GM23338 (cell line): Measurements from ENCODE around the gene CDH12. TPM values are rescaled to one million over a fixed set of nuclear protein-coding genes. Genes with fewer than 3 reads are reported as not detected.

ENCODE experiments used
- ATAC-seq: fragments of 200-7000 bp; cut with Tn5 transposase; 3 replicates; pipeline ENCODE4 v1.9.1; 2020
- DNase-seq: peaks from one replicate; pipeline ENCODE4 v3.0.0-alpha.2; 2015; ENCODE audit warnings: low spot score
- H2AFZ ChIP-seq: fragments of 200-600 bp; sonication (generic); 2 replicates; pipeline ENCODE4 v1.8.0; 2016; ENCODE audit warnings: antibody characterized with exemption, mild to moderate bottlenecking, moderate library complexity
- H3F3A ChIP-seq: fragments of 200-600 bp; sonication (generic); replicated peaks from 2 replicates; pipeline ENCODE4 v1.8.0; 2017; ENCODE audit warnings: antibody characterized with exemption, mixed run types, low read depth
- H3K27ac ChIP-seq: fragments of 200-600 bp; sonication (generic); 2 replicates; pipeline ENCODE4 v1.6.1; 2016; ENCODE audit warnings: low read depth
- H3K27me3 ChIP-seq: fragments of 200-600 bp; sonication (generic); 2 replicates; pipeline ENCODE4 v1.8.0; 2016; ENCODE audit warnings: mild to moderate bottlenecking, mixed run types, moderate library complexity; ENCODE audit not compliant: insufficient read depth
- H3K36me3 ChIP-seq: fragments of 200-600 bp; sonication (generic); 2 replicates; pipeline ENCODE4 v1.8.0; 2016; ENCODE audit warnings: mild to moderate bottlenecking; ENCODE audit not compliant: insufficient read depth
- H3K4me1 ChIP-seq: fragments of 200-600 bp; sonication (generic); 2 replicates; pipeline ENCODE4 v1.8.0; 2016; ENCODE audit warnings: mild to moderate bottlenecking, moderate library complexity; ENCODE audit not compliant: insufficient read depth
- H3K4me2 ChIP-seq: fragments of 200-600 bp; sonication (generic); 2 replicates; pipeline ENCODE4 v1.7.1; 2017; ENCODE audit warnings: mixed run types
- H3K4me3 ChIP-seq: fragments of 200-600 bp; sonication (generic); 2 replicates; pipeline ENCODE4 v1.6.1; 2016; ENCODE audit warnings: mixed run types
- H3K79me2 ChIP-seq: fragments of 200-600 bp; sonication (generic); replicated peaks from 2 replicates; pipeline ENCODE4 v1.8.0; 2017; ENCODE audit warnings: mild to moderate bottlenecking; ENCODE audit not compliant: insufficient read depth
- H3K9me2 ChIP-seq: fragments of 200-600 bp; sonication (generic); 2 replicates; pipeline ENCODE4 v1.8.0; 2017; ENCODE audit not compliant: insufficient read depth
- H4K20me1 ChIP-seq: fragments of 200-600 bp; sonication (generic); replicated peaks from 2 replicates; pipeline ENCODE4 v1.8.0; 2017; ENCODE audit warnings: mild to moderate bottlenecking; ENCODE audit not compliant: insufficient read depth
- H3K27ac Mint-ChIP-seq: 2 replicates; pipeline ENCODE4 v1.8.0; 2020; ENCODE audit warnings: inconsistent platforms, mild to moderate bottlenecking, moderate library complexity, mixed read lengths
- H3K27me3 Mint-ChIP-seq: 3 replicates; pipeline ENCODE4 v1.8.0; 2022; ENCODE audit warnings: low read depth, mild to moderate bottlenecking, moderate library complexity, mixed read lengths, inconsistent platforms; ENCODE audit not compliant: insufficient read depth, poor library complexity
- H3K36me3 Mint-ChIP-seq: 3 replicates; pipeline ENCODE4 v1.8.0; 2021; ENCODE audit warnings: low read depth, mild to moderate bottlenecking, inconsistent platforms, moderate library complexity, mixed read lengths
- H3K4me1 Mint-ChIP-seq: 3 replicates; pipeline ENCODE4 v1.8.0; 2020; ENCODE audit warnings: mild to moderate bottlenecking, inconsistent platforms, mixed read lengths
- H3K4me3 Mint-ChIP-seq: 3 replicates; pipeline ENCODE4 v1.8.0; 2021; ENCODE audit warnings: moderate library complexity, mild to moderate bottlenecking, inconsistent platforms, mixed read lengths
- H3K9me3 Mint-ChIP-seq: 3 replicates; pipeline ENCODE4 v1.8.0; 2020; ENCODE audit warnings: moderate library complexity, mild to moderate bottlenecking, inconsistent platforms, mixed read lengths
- CREB1 ChIP-seq: fragments of 250-450 bp; sonication (Bioruptor Pico); IDR thresholded peaks from 2 replicates; pipeline ENCODE4 v1.5.0; 2020; ENCODE audit warnings: low read depth, mild to moderate bottlenecking, moderate library complexity
- EZH2 ChIP-seq: fragments of 200-600 bp; sonication (generic); IDR thresholded peaks from one replicate; pipeline ENCODE4 v1.8.0; 2017; ENCODE audit warnings: antibody characterized with exemption, mild to moderate bottlenecking, low read depth; ENCODE audit not compliant: unreplicated experiment
- EZH2phosphoT487 ChIP-seq: fragments of 200-600 bp; sonication (generic); IDR thresholded peaks from one replicate; pipeline ENCODE4 v1.8.1; 2018; ENCODE audit warnings: antibody characterized with exemption; ENCODE audit not compliant: unreplicated experiment
- JUNB ChIP-seq: IDR thresholded peaks from one replicate; pipeline ENCODE4 v1.6.1; 2016; ENCODE audit warnings: antibody characterized with exemption; ENCODE audit not compliant: unreplicated experiment
- NANOG ChIP-seq: IDR thresholded peaks from 2 replicates; pipeline ENCODE4 v1.6.1; 2016; ENCODE audit warnings: antibody characterized with exemption, borderline replicate concordance
- POLR2AphosphoS5 ChIP-seq: IDR thresholded peaks from 2 replicates; pipeline ENCODE4 v1.6.1; 2016; ENCODE audit warnings: antibody characterized with exemption, low read depth
- STAT1 ChIP-seq: IDR thresholded peaks from one replicate; pipeline ENCODE4 v1.6.1; 2016; ENCODE audit warnings: antibody characterized with exemption; ENCODE audit not compliant: unreplicated experiment
- ZNF114 ChIP-seq: fragments of 250-450 bp; sonication (Bioruptor Pico); IDR thresholded peaks from 2 replicates; pipeline ENCODE4 v1.5.0; 2020; ENCODE audit warnings: mild to moderate bottlenecking, moderate library complexity
- ZNF331 ChIP-seq: fragments of 250-450 bp; sonication (Bioruptor Pico); IDR thresholded peaks from 2 replicates; pipeline ENCODE4 v1.5.0; 2020; ENCODE audit warnings: low read depth, mild to moderate bottlenecking, moderate library complexity
- polyA plus RNA-seq: library from polyadenylated mRNA; unstranded; fragments of >200 nt; fragmentation: Nextera tagmentation; extraction: Ambion mirVana; gene quantifications from 2 replicates; pipeline ENCODE4 v1.2.1, GENCODE V29; 2016
- total RNA-seq: library from RNA; depleted of rRNA; stranded (reverse); fragments of >200 nt; shearing (Covaris generic); gene quantifications from 2 replicates; pipeline ENCODE4 v1.2.3, GENCODE V29; 2014
- TF ChIP-seq, protein P1 (sequence below): IDR thresholded peaks from 2 replicates; pipeline ENCODE4 v1.6.1; 2016; ENCODE audit warnings: antibody characterized with exemption
- TF ChIP-seq, protein P2 (sequence below): IDR thresholded peaks from one replicate; pipeline ENCODE4 v1.6.1; 2018; ENCODE audit warnings: antibody characterized with exemption; ENCODE audit not compliant: unreplicated experiment
- TF ChIP-seq, protein P3 (sequence below), 2 experiments: fragments of 200-600 bp in 1 of 2; sonication (generic) in 1 of 2; conservative IDR thresholded peaks; 2 replicates each; pipeline versions ENCODE4 v1.5.1 to v1.6.1; 2016 to 2017; ENCODE audit warnings: antibody characterized with exemption in 2 of 2, low read depth in 2 of 2, mild to moderate bottlenecking in 2 of 2, moderate library complexity in 1 of 2
- TF ChIP-seq, protein P4 (sequence below): fragments of 250-450 bp; sonication (Bioruptor Pico); IDR thresholded peaks from 2 replicates; pipeline ENCODE4 v1.5.0; 2020; ENCODE audit warnings: mild to moderate bottlenecking, moderate library complexity

CDH12 gene
- total and polyA plus RNA-seq, 2 experiments from 2014 or later = not detected

DNA sequence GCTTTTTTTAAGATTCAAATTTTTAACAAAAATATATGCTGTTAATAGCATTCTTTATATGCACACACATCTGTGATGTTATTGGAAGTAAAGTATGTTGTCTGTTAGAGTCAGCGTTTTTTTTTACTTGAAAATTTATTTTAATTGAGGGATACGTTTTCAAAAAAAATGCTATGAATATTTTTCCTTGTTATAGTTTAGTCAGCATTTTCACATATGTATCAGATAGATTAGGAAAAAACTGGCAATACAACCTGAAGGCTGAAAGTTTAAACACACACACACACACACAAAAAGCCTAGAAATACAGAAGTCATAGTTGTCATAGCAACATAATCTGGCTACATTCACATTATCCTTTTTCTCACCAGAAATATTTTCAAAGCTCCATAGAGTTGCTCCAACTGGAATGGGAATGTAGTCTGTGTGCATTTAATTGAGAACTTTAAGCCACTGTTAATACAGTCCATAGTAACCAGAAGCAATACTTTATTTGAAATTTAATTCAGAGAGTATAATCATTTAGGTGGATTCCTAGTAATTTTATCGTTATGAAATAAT is 116.6 kb downstream of the CDH12 start:
- Histone ChIP-seq H3K4me3 (no peak overlapping the region), H3K36me3 (no peaks in the 10 kb centered on the region), H4K20me1 (no peaks in the 10 kb centered on the region), H2AFZ (no peak overlapping the region), H3K27ac (no peak overlapping the region), H3K4me1 (no peaks in the 10 kb centered on the region), H3K9me2 (no peaks in the 10 kb centered on the region), H3K27me3 (no peaks in the 10 kb centered on the region), H3F3A (no peaks in the 10 kb centered on the region), H3K4me2 (no peak overlapping the region), H3K79me2 (no peaks in the 10 kb centered on the region)
- Mint-ChIP-seq H3K4me3 (no peak overlapping the region), H3K4me1 (no peaks in the 10 kb centered on the region), H3K27me3 (no peaks in the 10 kb centered on the region), H3K36me3 (no peaks in the 10 kb centered on the region), H3K9me3 (no peaks in the 10 kb centered on the region), H3K27ac (no peak overlapping the region)
- ATAC-seq = no peak
- TF ChIP-seq, protein P1, sequence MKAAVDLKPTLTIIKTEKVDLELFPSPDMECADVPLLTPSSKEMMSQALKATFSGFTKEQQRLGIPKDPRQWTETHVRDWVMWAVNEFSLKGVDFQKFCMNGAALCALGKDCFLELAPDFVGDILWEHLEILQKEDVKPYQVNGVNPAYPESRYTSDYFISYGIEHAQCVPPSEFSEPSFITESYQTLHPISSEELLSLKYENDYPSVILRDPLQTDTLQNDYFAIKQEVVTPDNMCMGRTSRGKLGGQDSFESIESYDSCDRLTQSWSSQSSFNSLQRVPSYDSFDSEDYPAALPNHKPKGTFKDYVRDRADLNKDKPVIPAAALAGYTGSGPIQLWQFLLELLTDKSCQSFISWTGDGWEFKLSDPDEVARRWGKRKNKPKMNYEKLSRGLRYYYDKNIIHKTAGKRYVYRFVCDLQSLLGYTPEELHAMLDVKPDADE = no peak
- TF ChIP-seq ZNF331 (CRISPR knock-in tag) (no peak), EZH2 (no peak), JUNB (no peak), EZH2phosphoT487 (no peak), ZNF114 (CRISPR knock-in tag) (no peak), NANOG (no peak), CREB1 (CRISPR knock-in tag) (no peak), STAT1 (no peak), POLR2AphosphoS5 (no peak)
- TF ChIP-seq, protein P2, sequence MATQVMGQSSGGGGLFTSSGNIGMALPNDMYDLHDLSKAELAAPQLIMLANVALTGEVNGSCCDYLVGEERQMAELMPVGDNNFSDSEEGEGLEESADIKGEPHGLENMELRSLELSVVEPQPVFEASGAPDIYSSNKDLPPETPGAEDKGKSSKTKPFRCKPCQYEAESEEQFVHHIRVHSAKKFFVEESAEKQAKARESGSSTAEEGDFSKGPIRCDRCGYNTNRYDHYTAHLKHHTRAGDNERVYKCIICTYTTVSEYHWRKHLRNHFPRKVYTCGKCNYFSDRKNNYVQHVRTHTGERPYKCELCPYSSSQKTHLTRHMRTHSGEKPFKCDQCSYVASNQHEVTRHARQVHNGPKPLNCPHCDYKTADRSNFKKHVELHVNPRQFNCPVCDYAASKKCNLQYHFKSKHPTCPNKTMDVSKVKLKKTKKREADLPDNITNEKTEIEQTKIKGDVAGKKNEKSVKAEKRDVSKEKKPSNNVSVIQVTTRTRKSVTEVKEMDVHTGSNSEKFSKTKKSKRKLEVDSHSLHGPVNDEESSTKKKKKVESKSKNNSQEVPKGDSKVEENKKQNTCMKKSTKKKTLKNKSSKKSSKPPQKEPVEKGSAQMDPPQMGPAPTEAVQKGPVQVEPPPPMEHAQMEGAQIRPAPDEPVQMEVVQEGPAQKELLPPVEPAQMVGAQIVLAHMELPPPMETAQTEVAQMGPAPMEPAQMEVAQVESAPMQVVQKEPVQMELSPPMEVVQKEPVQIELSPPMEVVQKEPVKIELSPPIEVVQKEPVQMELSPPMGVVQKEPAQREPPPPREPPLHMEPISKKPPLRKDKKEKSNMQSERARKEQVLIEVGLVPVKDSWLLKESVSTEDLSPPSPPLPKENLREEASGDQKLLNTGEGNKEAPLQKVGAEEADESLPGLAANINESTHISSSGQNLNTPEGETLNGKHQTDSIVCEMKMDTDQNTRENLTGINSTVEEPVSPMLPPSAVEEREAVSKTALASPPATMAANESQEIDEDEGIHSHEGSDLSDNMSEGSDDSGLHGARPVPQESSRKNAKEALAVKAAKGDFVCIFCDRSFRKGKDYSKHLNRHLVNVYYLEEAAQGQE = no peak
- TF ChIP-seq, protein P3, sequence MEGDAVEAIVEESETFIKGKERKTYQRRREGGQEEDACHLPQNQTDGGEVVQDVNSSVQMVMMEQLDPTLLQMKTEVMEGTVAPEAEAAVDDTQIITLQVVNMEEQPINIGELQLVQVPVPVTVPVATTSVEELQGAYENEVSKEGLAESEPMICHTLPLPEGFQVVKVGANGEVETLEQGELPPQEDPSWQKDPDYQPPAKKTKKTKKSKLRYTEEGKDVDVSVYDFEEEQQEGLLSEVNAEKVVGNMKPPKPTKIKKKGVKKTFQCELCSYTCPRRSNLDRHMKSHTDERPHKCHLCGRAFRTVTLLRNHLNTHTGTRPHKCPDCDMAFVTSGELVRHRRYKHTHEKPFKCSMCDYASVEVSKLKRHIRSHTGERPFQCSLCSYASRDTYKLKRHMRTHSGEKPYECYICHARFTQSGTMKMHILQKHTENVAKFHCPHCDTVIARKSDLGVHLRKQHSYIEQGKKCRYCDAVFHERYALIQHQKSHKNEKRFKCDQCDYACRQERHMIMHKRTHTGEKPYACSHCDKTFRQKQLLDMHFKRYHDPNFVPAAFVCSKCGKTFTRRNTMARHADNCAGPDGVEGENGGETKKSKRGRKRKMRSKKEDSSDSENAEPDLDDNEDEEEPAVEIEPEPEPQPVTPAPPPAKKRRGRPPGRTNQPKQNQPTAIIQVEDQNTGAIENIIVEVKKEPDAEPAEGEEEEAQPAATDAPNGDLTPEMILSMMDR (conservative IDR thresholded peaks at IDR 0.05; ENCODE audit: low read depth in 2 of 2) = no peak
- TF ChIP-seq, protein P4, sequence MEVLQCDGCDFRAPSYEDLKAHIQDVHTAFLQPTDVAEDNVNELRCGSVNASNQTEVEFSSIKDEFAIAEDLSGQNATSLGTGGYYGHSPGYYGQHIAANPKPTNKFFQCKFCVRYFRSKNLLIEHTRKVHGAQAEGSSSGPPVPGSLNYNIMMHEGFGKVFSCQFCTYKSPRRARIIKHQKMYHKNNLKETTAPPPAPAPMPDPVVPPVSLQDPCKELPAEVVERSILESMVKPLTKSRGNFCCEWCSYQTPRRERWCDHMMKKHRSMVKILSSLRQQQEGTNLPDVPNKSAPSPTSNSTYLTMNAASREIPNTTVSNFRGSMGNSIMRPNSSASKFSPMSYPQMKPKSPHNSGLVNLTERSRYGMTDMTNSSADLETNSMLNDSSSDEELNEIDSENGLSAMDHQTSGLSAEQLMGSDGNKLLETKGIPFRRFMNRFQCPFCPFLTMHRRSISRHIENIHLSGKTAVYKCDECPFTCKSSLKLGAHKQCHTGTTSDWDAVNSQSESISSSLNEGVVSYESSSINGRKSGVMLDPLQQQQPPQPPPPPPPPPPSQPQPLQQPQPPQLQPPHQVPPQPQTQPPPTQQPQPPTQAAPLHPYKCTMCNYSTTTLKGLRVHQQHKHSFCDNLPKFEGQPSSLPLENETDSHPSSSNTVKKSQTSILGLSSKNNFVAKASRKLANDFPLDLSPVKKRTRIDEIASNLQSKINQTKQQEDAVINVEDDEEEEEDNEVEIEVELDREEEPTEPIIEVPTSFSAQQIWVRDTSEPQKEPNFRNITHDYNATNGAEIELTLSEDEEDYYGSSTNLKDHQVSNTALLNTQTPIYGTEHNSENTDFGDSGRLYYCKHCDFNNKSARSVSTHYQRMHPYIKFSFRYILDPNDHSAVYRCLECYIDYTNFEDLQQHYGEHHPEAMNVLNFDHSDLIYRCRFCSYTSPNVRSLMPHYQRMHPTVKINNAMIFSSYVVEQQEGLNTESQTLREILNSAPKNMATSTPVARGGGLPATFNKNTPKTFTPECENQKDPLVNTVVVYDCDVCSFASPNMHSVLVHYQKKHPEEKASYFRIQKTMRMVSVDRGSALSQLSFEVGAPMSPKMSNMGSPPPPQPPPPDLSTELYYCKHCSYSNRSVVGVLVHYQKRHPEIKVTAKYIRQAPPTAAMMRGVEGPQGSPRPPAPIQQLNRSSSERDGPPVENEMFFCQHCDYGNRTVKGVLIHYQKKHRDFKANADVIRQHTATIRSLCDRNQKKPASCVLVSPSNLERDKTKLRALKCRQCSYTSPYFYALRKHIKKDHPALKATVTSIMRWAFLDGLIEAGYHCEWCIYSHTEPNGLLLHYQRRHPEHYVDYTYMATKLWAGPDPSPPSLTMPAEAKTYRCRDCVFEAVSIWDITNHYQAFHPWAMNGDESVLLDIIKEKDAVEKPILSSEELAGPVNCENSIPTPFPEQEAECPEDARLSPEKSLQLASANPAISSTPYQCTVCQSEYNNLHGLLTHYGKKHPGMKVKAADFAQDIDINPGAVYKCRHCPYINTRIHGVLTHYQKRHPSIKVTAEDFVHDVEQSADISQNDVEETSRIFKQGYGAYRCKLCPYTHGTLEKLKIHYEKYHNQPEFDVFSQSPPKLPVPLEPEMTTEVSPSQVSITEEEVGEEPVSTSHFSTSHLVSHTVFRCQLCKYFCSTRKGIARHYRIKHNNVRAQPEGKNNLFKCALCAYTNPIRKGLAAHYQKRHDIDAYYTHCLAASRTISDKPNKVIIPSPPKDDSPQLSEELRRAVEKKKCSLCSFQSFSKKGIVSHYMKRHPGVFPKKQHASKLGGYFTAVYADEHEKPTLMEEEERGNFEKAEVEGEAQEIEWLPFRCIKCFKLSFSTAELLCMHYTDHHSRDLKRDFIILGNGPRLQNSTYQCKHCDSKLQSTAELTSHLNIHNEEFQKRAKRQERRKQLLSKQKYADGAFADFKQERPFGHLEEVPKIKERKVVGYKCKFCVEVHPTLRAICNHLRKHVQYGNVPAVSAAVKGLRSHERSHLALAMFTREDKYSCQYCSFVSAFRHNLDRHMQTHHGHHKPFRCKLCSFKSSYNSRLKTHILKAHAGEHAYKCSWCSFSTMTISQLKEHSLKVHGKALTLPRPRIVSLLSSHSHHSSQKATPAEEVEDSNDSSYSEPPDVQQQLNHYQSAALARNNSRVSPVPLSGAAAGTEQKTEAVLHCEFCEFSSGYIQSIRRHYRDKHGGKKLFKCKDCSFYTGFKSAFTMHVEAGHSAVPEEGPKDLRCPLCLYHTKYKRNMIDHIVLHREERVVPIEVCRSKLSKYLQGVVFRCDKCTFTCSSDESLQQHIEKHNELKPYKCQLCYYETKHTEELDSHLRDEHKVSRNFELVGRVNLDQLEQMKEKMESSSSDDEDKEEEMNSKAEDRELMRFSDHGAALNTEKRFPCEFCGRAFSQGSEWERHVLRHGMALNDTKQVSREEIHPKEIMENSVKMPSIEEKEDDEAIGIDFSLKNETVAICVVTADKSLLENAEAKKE (CRISPR knock-in tag) = no peak
- DNase-seq = no peak
